Osteocyte (in vitro differentiated cells): ENCODE measurements around the gene PIK3C2G. TPM values are rescaled to one million over a fixed set of nuclear protein-coding genes. Genes with fewer than 3 reads are reported as not detected.

ENCODE experiments used
- DNase-seq: peaks from one replicate; pipeline ENCODE4 v3.0.0; 2021; ENCODE audit warnings: mixed read lengths; ENCODE audit not compliant: unreplicated experiment; ENCODE audit errors: extremely low spot score
- H3K27ac Mint-ChIP-seq: one replicate; pipeline ENCODE4 v1.8.0; 2021; ENCODE audit warnings: mild to moderate bottlenecking, mixed read lengths; ENCODE audit not compliant: unreplicated experiment
- H3K27me3 Mint-ChIP-seq: one replicate; pipeline ENCODE4 v1.8.0; 2021; ENCODE audit warnings: mixed read lengths; ENCODE audit not compliant: unreplicated experiment
- H3K36me3 Mint-ChIP-seq: one replicate; pipeline ENCODE4 v1.8.0; 2021; ENCODE audit warnings: mixed read lengths; ENCODE audit not compliant: unreplicated experiment
- H3K4me1 Mint-ChIP-seq: one replicate; pipeline ENCODE4 v1.8.0; 2021; ENCODE audit warnings: mixed read lengths; ENCODE audit not compliant: unreplicated experiment
- H3K4me3 Mint-ChIP-seq: one replicate; pipeline ENCODE4 v1.8.0; 2021; ENCODE audit warnings: mild to moderate bottlenecking, moderate library complexity, mixed read lengths; ENCODE audit not compliant: unreplicated experiment
- H3K9me3 Mint-ChIP-seq: one replicate; pipeline ENCODE4 v1.8.0; 2021; ENCODE audit warnings: mixed read lengths; ENCODE audit not compliant: unreplicated experiment
- total RNA-seq: library from RNA; stranded (reverse); gene quantifications from 2 replicates; pipeline ENCODE4 v1.2.1, GENCODE V29; 2021
- TF ChIP-seq, protein P1 (sequence below): fragments of 200-600 bp; sonication (generic); IDR thresholded peaks from 2 replicates; pipeline ENCODE4 v1.5.0; 2021; ENCODE audit warnings: antibody characterized with exemption, mild to moderate bottlenecking, moderate library complexity

The PIK3C2G gene
- total RNA-seq, 1 donor from 2014 or later, result not detected

DNA sequence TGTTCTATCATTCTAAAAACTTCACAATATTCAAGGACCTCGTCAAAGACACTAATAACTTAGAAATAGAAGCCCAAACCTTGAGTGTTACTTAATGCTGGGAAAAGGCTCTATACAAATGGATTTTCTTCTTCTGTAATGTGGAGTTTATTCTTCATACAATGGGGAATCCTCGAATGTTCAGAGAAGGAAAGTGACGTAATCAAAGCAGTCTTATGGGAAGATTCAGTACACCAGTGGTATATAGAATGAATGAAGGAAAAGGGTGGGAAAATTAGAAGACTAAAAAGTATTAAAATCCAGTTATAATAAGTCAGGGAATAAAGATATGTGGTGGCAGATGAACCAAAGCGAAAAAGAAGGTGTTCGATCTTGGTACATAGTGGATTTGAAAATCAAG lies 370.0 kb downstream of the PIK3C2G start:
- H3K27me3 Mint-ChIP-seq, result no peaks in the 10 kb centered on the region
- H3K9me3 Mint-ChIP-seq, result peaks cover 9% of the 10 kb centered on the region
- TF ChIP-seq, protein P1, sequence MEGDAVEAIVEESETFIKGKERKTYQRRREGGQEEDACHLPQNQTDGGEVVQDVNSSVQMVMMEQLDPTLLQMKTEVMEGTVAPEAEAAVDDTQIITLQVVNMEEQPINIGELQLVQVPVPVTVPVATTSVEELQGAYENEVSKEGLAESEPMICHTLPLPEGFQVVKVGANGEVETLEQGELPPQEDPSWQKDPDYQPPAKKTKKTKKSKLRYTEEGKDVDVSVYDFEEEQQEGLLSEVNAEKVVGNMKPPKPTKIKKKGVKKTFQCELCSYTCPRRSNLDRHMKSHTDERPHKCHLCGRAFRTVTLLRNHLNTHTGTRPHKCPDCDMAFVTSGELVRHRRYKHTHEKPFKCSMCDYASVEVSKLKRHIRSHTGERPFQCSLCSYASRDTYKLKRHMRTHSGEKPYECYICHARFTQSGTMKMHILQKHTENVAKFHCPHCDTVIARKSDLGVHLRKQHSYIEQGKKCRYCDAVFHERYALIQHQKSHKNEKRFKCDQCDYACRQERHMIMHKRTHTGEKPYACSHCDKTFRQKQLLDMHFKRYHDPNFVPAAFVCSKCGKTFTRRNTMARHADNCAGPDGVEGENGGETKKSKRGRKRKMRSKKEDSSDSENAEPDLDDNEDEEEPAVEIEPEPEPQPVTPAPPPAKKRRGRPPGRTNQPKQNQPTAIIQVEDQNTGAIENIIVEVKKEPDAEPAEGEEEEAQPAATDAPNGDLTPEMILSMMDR, result no peak
- DNase-seq, result no peak
- H3K27ac Mint-ChIP-seq, result no peak overlapping the region
- no peak overlapping the region for H3K4me3 Mint-ChIP-seq
- peaks cover 3% of the 10 kb centered on the region for H3K36me3 Mint-ChIP-seq
- no peaks in the 10 kb centered on the region for H3K4me1 Mint-ChIP-seq

DNA sequence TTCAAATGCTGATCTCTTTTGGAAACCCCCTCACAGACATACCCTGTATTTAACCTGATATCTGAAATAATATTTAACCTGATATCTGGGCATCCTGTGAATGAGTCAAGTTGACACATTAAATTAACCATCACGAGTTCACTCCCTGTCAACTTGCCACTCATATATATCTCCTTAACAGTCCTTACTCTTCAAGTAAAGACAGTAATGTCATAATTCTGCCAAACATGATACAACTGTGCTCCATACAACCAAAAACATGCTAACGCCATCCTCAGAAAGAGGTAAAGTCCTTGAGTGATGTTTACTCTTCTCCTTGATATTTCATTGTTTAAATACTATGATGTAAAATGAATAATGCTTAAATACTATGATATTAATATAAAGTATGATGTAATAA lies 371.5 kb downstream of the PIK3C2G start:
- Mint-ChIP-seq H3K36me3 (no peaks in the 10 kb centered on the region), H3K27ac (no peak overlapping the region), H3K4me3 (no peak overlapping the region), H3K4me1 (no peaks in the 10 kb centered on the region), H3K9me3 (no peaks in the 10 kb centered on the region), H3K27me3 (no peaks in the 10 kb centered on the region)
- no peak for DNase-seq
- TF ChIP-seq, protein P1, result no peak

DNA sequence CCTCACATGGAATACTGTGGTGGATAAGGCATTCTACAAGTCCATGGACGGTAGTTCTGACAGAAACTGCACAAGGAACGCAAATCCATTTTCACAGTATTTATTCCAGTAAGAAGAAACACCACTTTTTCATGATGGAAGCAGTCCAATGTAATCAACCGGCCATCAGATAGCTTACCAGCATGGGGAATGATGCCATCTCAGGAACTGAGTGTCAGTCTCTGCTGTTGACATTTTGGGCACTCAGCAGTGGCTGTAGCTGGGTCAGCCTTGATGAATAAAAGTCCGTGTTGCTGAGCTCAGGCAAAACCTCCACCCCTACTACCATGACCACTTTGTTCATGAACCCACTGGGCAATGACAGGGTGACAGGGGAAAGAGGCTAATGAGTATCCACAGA lies 373.1 kb downstream of the PIK3C2G start:
- no peaks in the 10 kb centered on the region for H3K36me3 Mint-ChIP-seq
- H3K4me1 Mint-ChIP-seq, result no peaks in the 10 kb centered on the region
- no peak overlapping the region for H3K4me3 Mint-ChIP-seq
- no peak for DNase-seq
- H3K9me3 Mint-ChIP-seq, result no peaks in the 10 kb centered on the region
- no peaks in the 10 kb centered on the region for H3K27me3 Mint-ChIP-seq
- TF ChIP-seq, protein P1, result no peak
- H3K27ac Mint-ChIP-seq, result no peak overlapping the region

DNA sequence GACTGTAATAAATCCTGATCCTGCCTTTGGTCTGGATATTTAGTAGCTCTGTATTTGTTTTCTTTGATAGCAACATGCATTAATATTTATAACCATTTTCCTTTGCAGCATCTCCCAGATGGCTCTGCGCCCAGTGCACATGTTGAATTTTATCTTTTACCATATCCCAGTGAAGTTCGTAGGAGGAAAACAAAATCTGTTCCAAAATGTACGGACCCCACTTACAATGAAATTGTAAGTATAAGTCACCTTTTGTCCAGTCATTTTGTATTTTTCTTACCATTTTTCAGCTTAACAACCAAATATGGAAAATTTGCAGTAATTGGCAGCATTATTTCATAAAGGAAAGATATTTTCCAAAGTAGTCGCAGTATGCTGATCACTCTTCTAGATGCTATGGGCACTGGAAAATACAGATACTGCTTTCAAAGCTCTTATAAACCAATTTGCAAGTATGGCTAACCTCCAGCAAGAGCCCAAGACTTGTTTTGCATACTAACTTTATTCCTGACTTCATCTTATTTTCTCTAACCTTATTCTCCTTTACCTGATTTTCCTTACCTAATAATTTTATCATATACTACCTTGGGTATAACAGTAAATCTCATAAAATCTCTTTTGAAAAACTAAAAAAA lies 379.1 kb downstream of the PIK3C2G start:
- Mint-ChIP-seq H3K9me3 (peaks cover 4% of the 10 kb centered on the region), H3K4me3 (no peak overlapping the region), H3K27ac (no peak overlapping the region), H3K4me1 (no peaks in the 10 kb centered on the region), H3K36me3 (no peaks in the 10 kb centered on the region), H3K27me3 (peaks cover 3% of the 10 kb centered on the region)
- DNase-seq, result no peak
- TF ChIP-seq, protein P1, result no peak

DNA sequence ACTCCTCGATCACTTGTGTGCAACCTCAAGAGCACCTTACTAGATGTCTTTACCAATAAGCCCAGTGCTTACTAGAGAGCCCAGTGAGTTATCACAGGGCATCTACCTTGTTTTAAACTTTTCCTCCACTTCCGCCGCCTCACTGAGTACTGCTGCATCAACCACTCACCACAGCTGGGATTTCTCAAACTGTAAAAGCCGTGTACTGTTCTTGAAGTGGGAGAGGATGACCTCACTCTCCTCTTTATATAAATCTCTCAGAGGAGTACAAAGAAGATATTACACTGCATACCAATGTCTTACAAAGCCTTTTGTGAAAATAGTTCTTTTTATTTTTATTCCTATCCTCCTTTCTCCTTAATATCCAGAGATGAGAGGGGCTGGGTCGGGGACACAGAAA lies 382.4 kb downstream of the PIK3C2G start:
- Mint-ChIP-seq H3K36me3 (no peaks in the 10 kb centered on the region), H3K9me3 (peaks cover 4% of the 10 kb centered on the region), H3K27ac (no peak overlapping the region), H3K27me3 (peaks cover 3% of the 10 kb centered on the region), H3K4me3 (no peak overlapping the region), H3K4me1 (no peaks in the 10 kb centered on the region)
- no peak for DNase-seq
- TF ChIP-seq, protein P1, result no peak
